ENCODE data around the gene RNF212.

- TF ChIP-seq CTCF (conservative IDR thresholded peaks at IDR 0.05; ENCODE audit: low read depth, low read length) (no peak), EZH2 (IDR thresholded peaks at IDR 0.05; ENCODE audit: low read length, unreplicated experiment) (no peak)
Measured at GRCh38 chr4:1041936-1042330, 71.4 kb downstream of the RNF212 start.
